Measurements from ENCODE around the gene ZNF80. TPM values are rescaled to one million over a fixed set of nuclear protein-coding genes. Genes with fewer than 3 reads are reported as not detected.

ZNF80 gene
- total and polyA plus RNA-seq, 2 of the 13 experiments (the other 11 are each of a cell fraction or from before 2014, with no cell fraction given) = not detected

DNA sequence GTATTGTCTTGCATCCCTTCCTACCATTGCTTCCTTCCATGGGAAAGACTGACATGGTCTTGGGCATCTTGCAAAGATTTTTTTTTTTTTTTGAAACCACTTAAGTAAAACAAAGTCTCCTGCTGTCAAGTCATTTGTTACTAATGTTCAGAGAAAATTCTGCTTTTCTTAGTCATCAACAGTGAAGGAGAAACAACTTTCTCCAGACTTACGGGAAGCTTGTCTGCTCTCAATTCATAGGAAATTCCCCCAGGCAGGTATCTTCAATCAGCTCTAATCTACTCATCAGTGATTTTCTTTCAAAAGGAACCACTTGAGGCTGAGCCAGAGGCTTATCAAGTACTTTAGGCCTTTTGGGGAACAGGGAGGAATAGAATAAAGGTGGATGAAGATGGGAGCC lies 42.6 kb downstream of the ZNF80 start:
- no peaks in the 10 kb centered on the region for H3K79me2 ChIP-seq (ENCODE audit: insufficient read depth, low read length)
- ATAC-seq (no peak), DNase-seq (ENCODE audit: low spot score) (no peak), FAIRE-seq (no peak)
- no peak overlapping the region for H3K9ac ChIP-seq (ENCODE audit: insufficient read depth, low read depth, low read length)
- no peaks in the 10 kb centered on the region for H4K20me1 ChIP-seq (ENCODE audit: insufficient read depth, low read length)
- ChIA-PET CTCF (ENCODE audit: low intra/inter-chr PET ratio, low total read pairs) (no interaction called here), POLR2A (no interaction called here)
- H3K9me3 ChIP-seq (ENCODE audit: low read length) = no peaks in the 10 kb centered on the region
- H3K27ac ChIP-seq (ENCODE audit: extremely low read length, insufficient read depth, low read length) = no peak overlapping the region
- WGBS (ENCODE audit: low lambda C conversion rate) = 86% methylated on average over 1 of the region's 1 CpG
- H3K4me2 ChIP-seq (ENCODE audit: low read depth, low read length) = no peak overlapping the region
- intact Hi-C loops (cut with micrococcal nuclease; ENCODE audit: unreplicated experiment) = no loop called here
- BruUV-seq (replicated peaks) = no TSS peak
- in situ Hi-C loops (cut with HindIII; ENCODE audit: extremely low pct_ligation_motif_present, low pct_unique_long_range_greater_than_20kb) = no loop called here
- H3K36me3 ChIP-seq (replicated peaks in 1 of 2; ENCODE audit: control insufficient read depth in 1 of 2, insufficient read depth in 2 of 2, low read length in 2 of 2) = no peaks in the 10 kb centered on the region
- H2AFZ ChIP-seq (ENCODE audit: low read length) = no peak overlapping the region
- H3K27me3 ChIP-seq (ENCODE audit: control insufficient read depth in 1 of 2, insufficient read depth in 2 of 2, low read length in 2 of 2) = peaks cover 0 to under 1% of the 10 kb centered on the region in 2 experiments; a peak in 1 of 5 replicates
- TF ChIP-seq, protein P1, sequence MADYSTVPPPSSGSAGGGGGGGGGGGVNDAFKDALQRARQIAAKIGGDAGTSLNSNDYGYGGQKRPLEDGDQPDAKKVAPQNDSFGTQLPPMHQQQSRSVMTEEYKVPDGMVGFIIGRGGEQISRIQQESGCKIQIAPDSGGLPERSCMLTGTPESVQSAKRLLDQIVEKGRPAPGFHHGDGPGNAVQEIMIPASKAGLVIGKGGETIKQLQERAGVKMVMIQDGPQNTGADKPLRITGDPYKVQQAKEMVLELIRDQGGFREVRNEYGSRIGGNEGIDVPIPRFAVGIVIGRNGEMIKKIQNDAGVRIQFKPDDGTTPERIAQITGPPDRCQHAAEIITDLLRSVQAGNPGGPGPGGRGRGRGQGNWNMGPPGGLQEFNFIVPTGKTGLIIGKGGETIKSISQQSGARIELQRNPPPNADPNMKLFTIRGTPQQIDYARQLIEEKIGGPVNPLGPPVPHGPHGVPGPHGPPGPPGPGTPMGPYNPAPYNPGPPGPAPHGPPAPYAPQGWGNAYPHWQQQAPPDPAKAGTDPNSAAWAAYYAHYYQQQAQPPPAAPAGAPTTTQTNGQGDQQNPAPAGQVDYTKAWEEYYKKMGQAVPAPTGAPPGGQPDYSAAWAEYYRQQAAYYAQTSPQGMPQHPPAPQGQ (CRISPR knock-in tag; IDR thresholded peaks at IDR 0.05; ENCODE audit: borderline replicate concordance) = no peak
- TF ChIP-seq TP53 (CRISPR knock-in tag; conservative IDR thresholded peaks at IDR 0.05) = no peak
- TF ChIP-seq SRSF4 (IDR thresholded peaks at IDR 0.05; ENCODE audit: low read depth, low read length, poor library complexity, severe bottlenecking) = no peak
- TF ChIP-seq ZNF501 (CRISPR knock-in tag; IDR thresholded peaks at IDR 0.05) = no peak
- TF ChIP-seq MTA1 (CRISPR knock-in tag; IDR thresholded peaks at IDR 0.05; ENCODE audit: borderline replicate concordance) = no peak
- TF ChIP-seq ZMYM4 (CRISPR knock-in tag; IDR thresholded peaks at IDR 0.05) = no peak
- no peak for TF ChIP-seq ZNF343 (CRISPR knock-in tag; IDR thresholded peaks at IDR 0.05)
- no peak for TF ChIP-seq MIER2 (CRISPR knock-in tag; IDR thresholded peaks at IDR 0.05)
- TF ChIP-seq CHD4 (IDR thresholded peaks at IDR 0.05; ENCODE audit: borderline replicate concordance, low read length) = no peak
- no peak for TF ChIP-seq KMT2B (CRISPR knock-in tag; IDR thresholded peaks at IDR 0.05)
- TF ChIP-seq ZNF83 (CRISPR knock-in tag; IDR thresholded peaks at IDR 0.05; ENCODE audit: borderline replicate concordance) = no peak
- no peak for TF ChIP-seq TOPORS (CRISPR knock-in tag; IDR thresholded peaks at IDR 0.05)
- no peak for TF ChIP-seq FOXO1 (CRISPR knock-in tag; IDR thresholded peaks at IDR 0.05)
- TF ChIP-seq, protein P2, sequence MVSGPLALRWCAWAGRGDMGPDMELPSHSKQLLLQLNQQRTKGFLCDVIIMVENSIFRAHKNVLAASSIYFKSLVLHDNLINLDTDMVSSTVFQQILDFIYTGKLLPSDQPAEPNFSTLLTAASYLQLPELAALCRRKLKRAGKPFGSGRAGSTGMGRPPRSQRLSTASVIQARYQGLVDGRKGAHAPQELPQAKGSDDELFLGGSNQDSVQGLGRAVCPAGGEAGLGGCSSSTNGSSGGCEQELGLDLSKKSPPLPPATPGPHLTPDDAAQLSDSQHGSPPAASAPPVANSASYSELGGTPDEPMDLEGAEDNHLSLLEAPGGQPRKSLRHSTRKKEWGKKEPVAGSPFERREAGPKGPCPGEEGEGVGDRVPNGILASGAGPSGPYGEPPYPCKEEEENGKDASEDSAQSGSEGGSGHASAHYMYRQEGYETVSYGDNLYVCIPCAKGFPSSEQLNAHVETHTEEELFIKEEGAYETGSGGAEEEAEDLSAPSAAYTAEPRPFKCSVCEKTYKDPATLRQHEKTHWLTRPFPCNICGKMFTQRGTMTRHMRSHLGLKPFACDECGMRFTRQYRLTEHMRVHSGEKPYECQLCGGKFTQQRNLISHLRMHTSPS (CRISPR knock-in tag; IDR thresholded peaks at IDR 0.05; ENCODE audit: low read depth) = no peak
- TF ChIP-seq, protein P3, sequence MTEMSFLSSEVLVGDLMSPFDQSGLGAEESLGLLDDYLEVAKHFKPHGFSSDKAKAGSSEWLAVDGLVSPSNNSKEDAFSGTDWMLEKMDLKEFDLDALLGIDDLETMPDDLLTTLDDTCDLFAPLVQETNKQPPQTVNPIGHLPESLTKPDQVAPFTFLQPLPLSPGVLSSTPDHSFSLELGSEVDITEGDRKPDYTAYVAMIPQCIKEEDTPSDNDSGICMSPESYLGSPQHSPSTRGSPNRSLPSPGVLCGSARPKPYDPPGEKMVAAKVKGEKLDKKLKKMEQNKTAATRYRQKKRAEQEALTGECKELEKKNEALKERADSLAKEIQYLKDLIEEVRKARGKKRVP (CRISPR knock-in tag; IDR thresholded peaks at IDR 0.05) = no peak
- TF ChIP-seq ZFP62 (CRISPR knock-in tag; IDR thresholded peaks at IDR 0.05) = no peak
- no peak for TF ChIP-seq ZNF207 (IDR thresholded peaks at IDR 0.05; ENCODE audit: borderline replicate concordance)
- TF ChIP-seq DMAP1 (CRISPR knock-in tag; IDR thresholded peaks at IDR 0.05) = no peak
- no peak for TF ChIP-seq ZNF367 (CRISPR knock-in tag; IDR thresholded peaks at IDR 0.05; ENCODE audit: borderline replicate concordance)
- H3K4me3 ChIP-seq (replicated peaks in 1 of 3; ENCODE audit: insufficient read depth in 1 of 3, low read depth in 2 of 3, low read length in 3 of 3) = no peak overlapping the region
- H3K4me1 ChIP-seq (ENCODE audit: insufficient read depth, low read length) = no peaks in the 10 kb centered on the region

Measured in HepG2 (cell line).